ENCODE measurements around the gene PCDHA3.
"Not testable (repeated sequence)": the region's sequence is repeated elsewhere in the genome, so short reads cannot be mapped to it uniquely, and the experiment has no call there.

Gene PCDHA3

DNA sequence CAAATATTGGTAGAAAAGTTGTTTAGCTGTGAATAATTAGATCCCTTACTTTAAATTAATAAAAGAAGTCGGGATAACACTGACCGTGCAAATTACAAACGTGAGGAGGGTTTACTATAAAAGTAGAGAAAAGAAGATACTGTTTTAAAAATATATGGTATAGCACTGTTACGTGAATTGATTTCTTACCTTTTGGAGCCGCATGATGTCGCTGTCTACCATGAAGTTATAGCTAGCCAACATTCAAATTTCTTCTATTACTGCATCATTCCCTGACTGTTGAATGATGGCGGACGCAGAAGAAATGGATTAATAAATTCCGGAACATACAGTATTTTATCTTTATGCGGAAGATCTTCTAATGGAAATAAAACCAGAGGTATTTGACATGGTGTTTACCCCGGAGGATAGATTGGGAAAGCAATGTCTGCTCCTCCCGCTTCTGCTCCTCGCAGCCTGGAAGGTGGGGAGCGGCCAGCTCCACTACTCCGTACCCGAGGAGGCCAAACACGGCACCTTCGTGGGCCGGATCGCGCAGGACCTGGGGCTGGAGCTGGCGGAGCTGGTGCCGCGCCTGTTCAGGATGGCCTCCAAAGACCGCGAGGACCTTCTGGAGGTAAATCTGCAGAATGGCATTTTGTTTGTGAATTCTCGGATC lies 27.0 kb downstream of the PCDHA3 start, which contains the start of gene PCDHA6:
PCDHA6 (plus strand) TSS at position 257 of the 658 bp plus-strand sequence; CDS start at position 389, 132 bp downstream.
- no peak within 1 kb of the TSS for H3K27ac ChIP-seq (ENCODE audit: low read depth, low read length, poor library complexity, severe bottlenecking)
- H3K9me3 ChIP-seq (ENCODE audit: low read length), result no peaks in the 10 kb centered on the region
- H3K9ac ChIP-seq (ENCODE audit: low read length), result no peak within 1 kb of the TSS
- no peaks in the 10 kb centered on the region for H3K9me2 ChIP-seq (ENCODE audit: low read depth, low read length)
- no peak within 1 kb of the TSS for H3K4me3 ChIP-seq (ENCODE audit: low read depth, low read length, poor library complexity, severe bottlenecking)
- TF ChIP-seq CTCF (IDR thresholded peaks at IDR 0.05; ENCODE audit: low read length) (no peak), EZH2 (IDR thresholded peaks at IDR 0.05; ENCODE audit: borderline replicate concordance, low read length) (no peak)
- no peak within 1 kb of the TSS for H2AFZ ChIP-seq (ENCODE audit: low read length)
- H3K79me2 ChIP-seq (ENCODE audit: insufficient read depth, low read length), result no peaks in the 10 kb centered on the region
- no peaks in the 10 kb centered on the region for H3K4me1 ChIP-seq (ENCODE audit: insufficient read depth, low read length, severe bottlenecking)
- no peaks in the 10 kb centered on the region for H3K36me3 ChIP-seq (ENCODE audit: insufficient read depth, low read length)
- H4K20me1 ChIP-seq (ENCODE audit: insufficient read depth, low read length), result no peaks in the 10 kb centered on the region
- no peaks in the 10 kb centered on the region for H3K27me3 ChIP-seq (ENCODE audit: insufficient read depth, low read length)
- H3F3A ChIP-seq (ENCODE audit: insufficient read depth, low read length), result no peaks in the 10 kb centered on the region
- no peak within 1 kb of the TSS for H3K4me2 ChIP-seq (ENCODE audit: low read length)

GRCh38 chr5:140828362-140828737 lies 27.5 kb downstream of the PCDHA3 start:
- no peaks in the 10 kb centered on the region for H4K20me1 ChIP-seq (ENCODE audit: insufficient read depth, low read length)
- H3K79me2 ChIP-seq (ENCODE audit: insufficient read depth, low read length), result no peaks in the 10 kb centered on the region
- H3K4me3 ChIP-seq (ENCODE audit: low read depth, low read length, poor library complexity, severe bottlenecking), result no peak overlapping the region
- H3K27ac ChIP-seq (ENCODE audit: low read depth, low read length, poor library complexity, severe bottlenecking), result no peak overlapping the region
- H3K36me3 ChIP-seq (ENCODE audit: insufficient read depth, low read length), result no peaks in the 10 kb centered on the region
- no peaks in the 10 kb centered on the region for H3K9me2 ChIP-seq (ENCODE audit: low read depth, low read length)
- H3F3A ChIP-seq (ENCODE audit: insufficient read depth, low read length), result no peaks in the 10 kb centered on the region
- no peak overlapping the region for H3K4me2 ChIP-seq (ENCODE audit: low read length)
- H3K9me3 ChIP-seq (ENCODE audit: low read length), result no peaks in the 10 kb centered on the region
- no peaks in the 10 kb centered on the region for H3K27me3 ChIP-seq (ENCODE audit: insufficient read depth, low read length)
- no peak for TF ChIP-seq EZH2 (IDR thresholded peaks at IDR 0.05; ENCODE audit: borderline replicate concordance, low read length)
- no peak for TF ChIP-seq CTCF (IDR thresholded peaks at IDR 0.05; ENCODE audit: low read length)
- H2AFZ ChIP-seq (ENCODE audit: low read length), result no peak overlapping the region
- H3K4me1 ChIP-seq (ENCODE audit: insufficient read depth, low read length, severe bottlenecking), result no peaks in the 10 kb centered on the region
- no peak overlapping the region for H3K9ac ChIP-seq (ENCODE audit: low read length)

- not testable (repeated sequence) for H2AFZ ChIP-seq (ENCODE audit: low read length); H3K79me2 ChIP-seq (ENCODE audit: insufficient read depth, low read length); H3K4me3 ChIP-seq (ENCODE audit: low read depth, low read length, poor library complexity, severe bottlenecking); H3K4me2 ChIP-seq (ENCODE audit: low read length); H3K9me2 ChIP-seq (ENCODE audit: low read depth, low read length); H3K27ac ChIP-seq (ENCODE audit: low read depth, low read length, poor library complexity, severe bottlenecking); H4K20me1 ChIP-seq (ENCODE audit: insufficient read depth, low read length); H3K27me3 ChIP-seq (ENCODE audit: insufficient read depth, low read length); H3K36me3 ChIP-seq (ENCODE audit: insufficient read depth, low read length); H3K9ac ChIP-seq (ENCODE audit: low read length); H3K4me1 ChIP-seq (ENCODE audit: insufficient read depth, low read length, severe bottlenecking); H3F3A ChIP-seq (ENCODE audit: insufficient read depth, low read length); H3K9me3 ChIP-seq (ENCODE audit: low read length)
Observed at GRCh38 chr5:140829511-140830501, 28.9 kb downstream of the PCDHA3 start.
